Melanocyte of skin (primary cell): ENCODE results near the gene MC3R. TPM values are rescaled to one million over a fixed set of nuclear protein-coding genes. Genes with fewer than 3 reads are reported as not detected.

Experiments
- small RNA-seq, 2 donors: library from RNA; depleted of rRNA; stranded (forward); fragments of <200 nt; gene quantifications; one replicate each; pipeline ENCODE3, GENCODE V24; 2012
- total RNA-seq, 2 donors: library from RNA; depleted of rRNA; stranded (reverse); fragments of >200 nt; gene quantifications; 2 replicates each; pipeline ENCODE4 v1.2.3, GENCODE V29; 2012

MC3R gene
- total RNA-seq, result not detected

DNA sequence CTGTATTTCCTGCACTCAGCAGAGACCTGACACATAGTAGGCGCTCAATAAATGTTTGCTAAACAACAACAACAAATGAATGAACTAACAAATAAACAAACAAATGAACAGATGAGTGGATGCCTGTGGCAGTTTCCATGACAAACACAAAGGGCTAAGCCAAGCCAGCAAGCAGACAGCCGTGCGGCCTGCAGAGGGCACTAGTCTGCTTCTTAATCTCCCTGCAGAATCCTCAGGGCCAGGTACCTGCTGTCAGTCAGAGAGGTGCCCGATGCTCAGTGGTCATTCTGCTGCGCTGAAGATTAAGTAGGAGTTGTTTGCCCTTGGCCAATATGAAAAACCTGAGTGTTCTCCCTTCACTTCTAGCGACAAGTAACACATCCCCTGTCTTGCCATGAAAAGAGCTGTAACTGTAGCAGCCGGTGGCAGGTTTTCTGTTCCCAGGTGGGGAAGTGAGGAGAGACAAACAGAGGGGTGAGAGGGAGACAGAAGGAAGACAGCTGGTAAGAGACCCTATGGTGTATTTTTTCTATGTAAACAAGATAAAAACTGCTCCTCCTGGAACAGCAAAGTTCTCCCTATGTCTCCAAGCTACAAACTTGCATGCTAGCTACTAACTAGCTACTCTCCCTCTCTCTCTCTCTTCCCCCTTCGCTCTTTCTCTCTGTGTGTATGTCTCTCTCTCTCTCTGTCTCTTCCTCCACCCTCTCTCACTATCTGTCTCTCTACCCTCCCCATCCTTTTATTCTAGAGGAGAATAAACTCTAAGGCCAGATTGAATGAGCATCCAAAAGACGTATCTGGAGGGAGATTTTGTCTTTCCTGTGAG is at the start of gene MC3R:
Gene MC3R (plus strand): TSS at position 779 of the 829 bp plus-strand sequence. CDS start 112 bp downstream, outside the sequence.

Small RNA genes within 50 kb of the gene (small RNA-seq; reads per million reads assigned to genes)
- 0 reads per million in 2 donors for gene RNA5SP487

Other genes starting within 250 kb of the MC3R start
- gene CBLN4, start 243.2 kb upstream of the MC3R start, total RNA-seq, result not detected
- 10 to 100 TPM; 13.0 to 16.5 TPM for gene FAM210B, start 110.2 kb downstream of the MC3R start, total RNA-seq
- gene AURKA, start 143.5 kb downstream of the MC3R start, total RNA-seq, result 10 to 100 TPM; 39.2 to 93.9 TPM
- gene CSTF1, start 143.9 kb downstream of the MC3R start, total RNA-seq, result 10 to 100 TPM; 47.5 to 69.3 TPM
- gene CASS4, start 163.5 kb downstream of the MC3R start, total RNA-seq, result under 1 TPM in 1 of 2 donors, not detected in 1; under 0.01 TPM
- gene RTF2, start 219.9 kb downstream of the MC3R start, total RNA-seq, result 10 to 100 TPM; 50.6 to 66.9 TPM